Endothelial cell (in vitro differentiated cells): ENCODE measurements around the gene IRAK2. TPM values are rescaled to one million over a fixed set of nuclear protein-coding genes. Genes with fewer than 3 reads are reported as not detected.
"Not testable (repeated sequence)": the region's sequence is repeated elsewhere in the genome, so short reads cannot be mapped to it uniquely, and the experiment has no call there.

Source experiments
- DNase-seq: peaks from one replicate; pipeline ENCODE4 v3.0.0; 2021; ENCODE audit warnings: low spot score
- H3K27ac Mint-ChIP-seq: one replicate; pipeline ENCODE4 v1.8.0; 2021; ENCODE audit warnings: mixed read lengths, inconsistent platforms; ENCODE audit not compliant: unreplicated experiment
- H3K27me3 Mint-ChIP-seq: one replicate; pipeline ENCODE4 v1.8.0; 2021; ENCODE audit warnings: mild to moderate bottlenecking, moderate library complexity, mixed read lengths, inconsistent platforms; ENCODE audit not compliant: unreplicated experiment
- H3K36me3 Mint-ChIP-seq: one replicate; pipeline ENCODE4 v1.8.0; 2021; ENCODE audit warnings: mild to moderate bottlenecking, low read depth, mixed read lengths, inconsistent platforms; ENCODE audit not compliant: unreplicated experiment
- H3K4me1 Mint-ChIP-seq: one replicate; pipeline ENCODE4 v1.8.0; 2021; ENCODE audit warnings: mild to moderate bottlenecking, mixed read lengths, inconsistent platforms; ENCODE audit not compliant: unreplicated experiment
- H3K4me3 Mint-ChIP-seq: one replicate; pipeline ENCODE4 v1.8.0; 2021; ENCODE audit warnings: mild to moderate bottlenecking, mixed read lengths, inconsistent platforms; ENCODE audit not compliant: unreplicated experiment
- H3K9me3 Mint-ChIP-seq: one replicate; pipeline ENCODE4 v1.8.0; 2021; ENCODE audit warnings: mixed read lengths, inconsistent platforms; ENCODE audit not compliant: unreplicated experiment
- CTCF ChIP-seq: fragments of 200-600 bp; sonication (generic); IDR thresholded peaks from one replicate; pipeline ENCODE4 v1.5.0; 2021; ENCODE audit warnings: antibody characterized with exemption; ENCODE audit not compliant: unreplicated experiment
- total RNA-seq: library from RNA; stranded (reverse); fragmentation: NEBNext Ultra II Directional; extraction: Animal tissue kit (Norgen Biotek cat#: 25700); gene quantifications from one replicate; pipeline ENCODE4 v1.2.1, GENCODE V29; 2021; ENCODE audit not compliant: unreplicated experiment

The IRAK2 gene
- total RNA-seq, 1 donor from 2014 or later, result 1.1 TPM

GRCh38 chr3:10169000-10169496, 4.3 kb downstream of the IRAK2 start:
- Mint-ChIP-seq H3K9me3 (peaks cover 4% of the 10 kb centered on the region), H3K4me1 (no peaks in the 10 kb centered on the region), H3K27me3 (no peaks in the 10 kb centered on the region), H3K27ac (no peak overlapping the region), H3K4me3 (peak overlapping the region; percentile 22), H3K36me3 (peaks cover 5% of the 10 kb centered on the region)
- TF ChIP-seq CTCF, result no peak
- DNase-seq, result no peak

DNA sequence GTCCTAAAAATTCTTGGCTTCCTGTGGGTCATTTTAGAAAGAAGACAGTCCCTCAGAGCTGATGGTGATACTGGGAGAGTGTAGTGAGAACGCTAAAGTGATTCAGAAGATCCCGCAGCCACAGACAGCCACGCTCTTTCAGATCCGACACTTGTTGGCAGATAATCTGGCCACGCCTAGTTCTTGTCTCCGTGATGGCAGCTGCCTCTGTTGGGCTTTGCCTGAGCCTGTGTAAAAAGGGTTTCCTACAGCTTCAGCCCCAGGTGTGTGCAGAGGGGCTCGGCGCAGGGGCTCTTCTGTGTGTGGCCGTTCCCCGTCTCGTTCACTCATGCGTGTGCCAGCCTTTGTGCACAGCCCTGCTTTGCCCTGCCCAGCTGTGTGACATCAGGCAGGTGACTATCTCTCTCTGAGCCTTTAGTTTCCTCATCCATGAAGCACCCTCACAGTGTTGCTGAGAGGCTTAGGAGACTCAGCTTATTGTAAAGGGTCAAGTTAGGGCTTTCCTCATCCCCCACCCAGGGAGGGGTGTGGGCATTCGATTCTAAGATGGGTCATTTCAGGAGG, 6.3 kb downstream of the IRAK2 start:
- Mint-ChIP-seq H3K27ac (no peak overlapping the region), H3K27me3 (no peaks in the 10 kb centered on the region), H3K4me1 (no peaks in the 10 kb centered on the region), H3K9me3 (peaks cover 4% of the 10 kb centered on the region), H3K4me3 (no peak overlapping the region), H3K36me3 (peaks cover 5% of the 10 kb centered on the region)
- DNase-seq, result no peak
- TF ChIP-seq CTCF, result no peak

DNA sequence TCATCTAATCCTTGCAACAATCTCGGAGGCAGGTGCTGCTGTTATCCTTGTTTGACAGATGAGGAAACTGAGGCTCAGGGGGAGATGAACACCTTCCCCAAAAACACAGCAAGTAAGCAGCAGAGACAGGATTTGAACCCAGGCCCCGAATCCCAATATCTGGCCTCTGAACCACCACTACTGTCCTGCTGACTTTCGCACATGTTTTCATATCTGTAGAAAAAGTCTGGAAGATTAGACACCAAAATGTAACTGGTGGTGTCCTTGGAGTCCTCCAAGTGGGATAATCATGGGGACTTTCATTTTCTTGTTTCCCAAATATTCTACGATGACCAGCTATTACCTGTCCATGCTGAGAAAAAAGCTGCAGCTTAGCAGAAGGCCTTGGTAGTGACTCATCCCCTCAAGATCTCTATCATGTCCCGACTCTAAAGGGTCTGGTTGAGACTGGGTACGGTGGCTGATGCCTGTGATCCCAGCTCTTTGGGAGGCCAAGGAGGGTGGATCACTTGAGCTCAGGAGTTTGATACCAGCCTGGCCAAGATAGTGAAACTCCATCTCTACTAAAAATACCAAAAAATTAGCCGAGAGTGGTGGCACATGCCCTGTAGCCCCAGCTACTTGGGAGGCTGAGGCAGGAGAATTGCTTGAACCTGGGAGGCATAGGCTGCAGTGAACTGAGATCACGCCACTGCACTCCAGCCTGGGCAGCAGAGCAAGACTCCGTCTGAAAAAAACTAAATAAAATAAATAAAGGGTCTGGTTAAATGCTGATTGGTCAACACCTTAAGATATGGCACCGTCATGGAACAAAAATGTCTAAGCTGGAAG, 8.6 kb downstream of the IRAK2 start:
- H3K36me3 Mint-ChIP-seq, result peaks cover 5% of the 10 kb centered on the region
- H3K4me3 Mint-ChIP-seq, result no peak overlapping the region
- H3K9me3 Mint-ChIP-seq, result peaks cover 4% of the 10 kb centered on the region
- no peak for DNase-seq
- no peaks in the 10 kb centered on the region for H3K4me1 Mint-ChIP-seq
- no peak overlapping the region for H3K27ac Mint-ChIP-seq
- no peaks in the 10 kb centered on the region for H3K27me3 Mint-ChIP-seq
- no peak for TF ChIP-seq CTCF

DNA sequence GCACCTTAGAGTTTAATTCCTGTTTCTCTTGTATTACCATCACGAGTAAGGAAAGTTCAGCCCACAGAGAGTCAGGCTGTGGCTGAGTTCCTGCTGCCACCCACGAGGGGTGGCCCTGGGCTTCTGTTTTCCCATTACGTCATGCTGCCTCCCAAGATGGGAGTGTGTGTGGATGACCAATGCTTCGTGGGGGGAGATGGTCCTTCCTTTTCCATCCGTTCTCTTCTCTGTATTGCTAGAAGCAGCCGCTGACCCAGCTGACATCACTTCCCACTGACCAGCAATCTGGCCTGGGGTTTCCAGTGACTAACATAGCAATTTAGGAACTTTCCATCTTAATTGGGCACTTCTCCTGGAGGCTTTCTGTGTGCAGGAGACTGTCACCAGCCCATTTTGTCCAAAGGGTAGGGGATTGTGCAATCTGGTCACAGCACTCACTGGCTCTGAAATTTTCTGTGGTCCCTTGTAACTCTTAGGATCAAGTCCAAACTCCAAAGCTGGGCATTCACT, 9.3 kb downstream of the IRAK2 start:
- Mint-ChIP-seq H3K27me3 (no peaks in the 10 kb centered on the region), H3K27ac (no peak overlapping the region), H3K4me1 (no peaks in the 10 kb centered on the region), H3K9me3 (no peaks in the 10 kb centered on the region), H3K4me3 (no peak overlapping the region), H3K36me3 (peaks cover under 1% of the 10 kb centered on the region)
- DNase-seq, result no peak
- TF ChIP-seq CTCF, result no peak

DNA sequence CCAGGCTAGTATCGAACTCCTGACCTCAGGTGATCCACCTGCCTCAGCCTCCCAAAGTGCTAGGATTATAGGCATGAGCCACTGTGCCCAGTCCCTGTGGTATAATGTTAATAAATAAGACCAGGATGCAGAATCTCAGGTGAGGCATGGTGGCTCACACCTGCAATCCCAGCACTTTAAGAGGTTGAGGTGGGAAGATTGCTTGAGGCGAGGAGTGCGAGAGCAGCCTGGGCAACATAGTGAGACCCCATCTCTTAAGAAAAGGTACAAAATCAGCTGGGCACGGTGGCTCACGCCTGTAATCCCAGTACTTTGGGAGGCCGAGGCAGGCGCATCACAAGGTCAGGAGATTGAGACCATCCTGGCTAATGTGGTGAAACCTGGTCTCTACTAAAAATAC, 10.6 kb downstream of the IRAK2 start:
- not testable (repeated sequence) for H3K27me3 Mint-ChIP-seq, H3K36me3 Mint-ChIP-seq, H3K4me3 Mint-ChIP-seq, H3K4me1 Mint-ChIP-seq, DNase-seq, H3K27ac Mint-ChIP-seq, H3K9me3 Mint-ChIP-seq

DNA sequence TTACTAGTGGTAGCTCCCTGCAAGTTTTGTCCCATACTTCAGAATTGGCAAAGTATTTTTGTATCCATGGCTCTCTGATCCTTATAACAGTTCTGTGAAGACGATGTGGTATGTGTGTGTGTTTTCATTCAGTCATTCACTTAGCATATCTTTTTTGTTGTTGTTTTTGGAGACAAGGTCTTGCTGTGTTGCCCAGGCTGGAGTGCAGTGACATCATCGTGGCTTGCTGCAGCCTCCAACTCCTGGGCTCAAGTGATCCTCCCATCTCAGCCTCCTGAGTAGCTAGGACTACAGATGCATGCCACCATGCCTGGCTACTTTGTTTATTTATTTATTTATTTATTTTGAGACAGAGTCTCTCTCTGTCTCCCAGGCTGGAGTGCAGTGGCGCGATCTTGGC, 11.4 kb downstream of the IRAK2 start:
- not testable (repeated sequence) for H3K36me3 Mint-ChIP-seq, H3K27ac Mint-ChIP-seq, H3K4me1 Mint-ChIP-seq, H3K27me3 Mint-ChIP-seq, H3K9me3 Mint-ChIP-seq, DNase-seq, H3K4me3 Mint-ChIP-seq
